WTC11 (cell line): Measurements from ENCODE around the gene RECQL5. TPM values are rescaled to one million over a fixed set of nuclear protein-coding genes. Genes with fewer than 3 reads are reported as not detected.

Experiments
- ATAC-seq: fragments of 200-7000 bp; cut with Tn5 transposase; 2 replicates; pipeline ENCODE4 v1.10.0; 2021; ENCODE audit warnings: mild to moderate bottlenecking, moderate library complexity
- CTCF ChIA-PET: fragments of 300-600 bp; sonication (Branson Sonifier 250); formaldehyde crosslinking; loops from one replicate; lab custom pipeline; 2021; ENCODE audit warnings: antibody characterized with exemption; lab: Charles Lee
- POLR2A ChIA-PET: fragments of 350-600 bp; sonication (Branson Sonifier 250); formaldehyde crosslinking; loops from one replicate; lab custom pipeline; 2021; ENCODE audit warnings: antibody characterized with exemption; lab: Charles Lee
- DNase-seq: peaks from one replicate; pipeline ENCODE4 v3.0.0; 2021; ENCODE audit warnings: low spot score
- H3K27ac Mint-ChIP-seq: 2 replicates; pipeline ENCODE4 v1.8.0; 2021; ENCODE audit warnings: mixed read lengths
- H3K27me3 Mint-ChIP-seq: 2 replicates; pipeline ENCODE4 v1.8.0; 2021; ENCODE audit warnings: low read depth, mild to moderate bottlenecking, moderate library complexity, mixed read lengths
- H3K36me3 Mint-ChIP-seq: 2 replicates; pipeline ENCODE4 v1.8.0; 2021; ENCODE audit warnings: mixed read lengths
- H3K4me1 Mint-ChIP-seq: 2 replicates; pipeline ENCODE4 v1.8.0; 2022; ENCODE audit warnings: mixed read lengths
- H3K4me3 Mint-ChIP-seq: 2 replicates; pipeline ENCODE4 v1.8.0; 2021; ENCODE audit warnings: mild to moderate bottlenecking, moderate library complexity, mixed read lengths
- H3K9me3 Mint-ChIP-seq: 2 replicates; pipeline ENCODE4 v1.8.0; 2021; ENCODE audit warnings: mixed read lengths
- CREB1 ChIP-seq: sonication (generic); formaldehyde crosslinking; IDR thresholded peaks from 2 replicates; pipeline ENCODE4 v1.8.0; 2023; ENCODE audit warnings: mild to moderate bottlenecking, missing genetic modification reagents
- CREM ChIP-seq: sonication (generic); formaldehyde crosslinking; IDR thresholded peaks from 2 replicates; pipeline ENCODE4 v1.8.1; 2022; ENCODE audit warnings: mild to moderate bottlenecking, missing genetic modification reagents, moderate library complexity
- ESRRA ChIP-seq: sonication (generic); formaldehyde crosslinking; IDR thresholded peaks from 2 replicates; pipeline ENCODE4 v1.8.1; 2022; ENCODE audit warnings: mild to moderate bottlenecking, missing genetic modification reagents, borderline replicate concordance
- ETV6 ChIP-seq: sonication (generic); formaldehyde crosslinking; IDR thresholded peaks from 2 replicates; pipeline ENCODE4 v1.8.1; 2022; ENCODE audit warnings: mild to moderate bottlenecking, missing genetic modification reagents
- GRHL2 ChIP-seq: fragments of 250-450 bp; sonication (Bioruptor Pico); IDR thresholded peaks from 2 replicates; pipeline ENCODE4 v1.8.0; 2022; ENCODE audit warnings: mild to moderate bottlenecking, moderate library complexity; ENCODE audit not compliant: insufficient replicate concordance, severe bottlenecking
- GTF2I ChIP-seq: fragments of 250-450 bp; sonication (Bioruptor Pico); conservative IDR thresholded peaks from 2 replicates; pipeline ENCODE4 v1.4.0; 2021; ENCODE audit warnings: mild to moderate bottlenecking
- KAT7 ChIP-seq: sonication (generic); formaldehyde crosslinking; IDR thresholded peaks from 2 replicates; pipeline ENCODE4 v1.8.1; 2023; ENCODE audit warnings: missing genetic modification reagents, mild to moderate bottlenecking, borderline replicate concordance
- MXD4 ChIP-seq: fragments of 250-450 bp; sonication (Bioruptor Pico); IDR thresholded peaks from 2 replicates; pipeline ENCODE4 v1.8.0; 2021; ENCODE audit warnings: mild to moderate bottlenecking, moderate library complexity, borderline replicate concordance
- MYBL2 ChIP-seq: sonication (generic); formaldehyde crosslinking; IDR thresholded peaks from 2 replicates; pipeline ENCODE4 v1.8.1; 2023; ENCODE audit warnings: mild to moderate bottlenecking, moderate library complexity, missing genetic modification reagents
- NR2C2 ChIP-seq: sonication (generic); formaldehyde crosslinking; IDR thresholded peaks from 2 replicates; pipeline ENCODE4 v1.8.0; 2022; ENCODE audit warnings: mild to moderate bottlenecking, missing genetic modification reagents
- NR3C1 ChIP-seq: sonication (generic); formaldehyde crosslinking; conservative IDR thresholded peaks from 2 replicates; pipeline ENCODE4 v1.8.1; 2023; ENCODE audit warnings: low read depth, mild to moderate bottlenecking, missing genetic modification reagents
- RORB ChIP-seq: fragments of 250-450 bp; sonication (Bioruptor Pico); IDR thresholded peaks from 2 replicates; pipeline ENCODE4 v1.9.0; 2021; ENCODE audit warnings: mild to moderate bottlenecking
- SP1 ChIP-seq: sonication (generic); formaldehyde crosslinking; conservative IDR thresholded peaks from 2 replicates; pipeline ENCODE4 v1.8.1; 2022; ENCODE audit warnings: missing genetic modification reagents
- ZBTB21 ChIP-seq: sonication (generic); formaldehyde crosslinking; IDR thresholded peaks from 2 replicates; pipeline ENCODE4 v1.8.1; 2023; ENCODE audit warnings: mild to moderate bottlenecking, missing genetic modification reagents, borderline replicate concordance
- ZNF263 ChIP-seq: sonication (generic); formaldehyde crosslinking; IDR thresholded peaks from 2 replicates; pipeline ENCODE4 v1.8.1; 2022; ENCODE audit warnings: low read depth, mild to moderate bottlenecking, moderate library complexity, missing genetic modification reagents
- total RNA-seq: library from RNA; stranded (reverse); gene quantifications from 3 replicates; pipeline ENCODE4 v1.2.3, GENCODE V29; 2021
- TF ChIP-seq, protein P1 (sequence below): sonication (generic); formaldehyde crosslinking; IDR thresholded peaks from 2 replicates; pipeline ENCODE4 v1.8.0; 2023; ENCODE audit warnings: missing genetic modification reagents
- TF ChIP-seq, protein P2 (sequence below): sonication (generic); formaldehyde crosslinking; IDR thresholded peaks from 2 replicates; pipeline ENCODE4 v1.8.1; 2023; ENCODE audit warnings: mild to moderate bottlenecking, missing genetic modification reagents
- TF ChIP-seq, protein P3 (sequence below): sonication (generic); formaldehyde crosslinking; conservative IDR thresholded peaks from 2 replicates; pipeline ENCODE4 v1.8.1; 2022; ENCODE audit warnings: mild to moderate bottlenecking, missing genetic modification reagents
- TF ChIP-seq, protein P4 (sequence below): sonication (generic); formaldehyde crosslinking; IDR thresholded peaks from 2 replicates; pipeline ENCODE4 v1.8.1; 2022; ENCODE audit warnings: mild to moderate bottlenecking, missing genetic modification reagents, moderate library complexity, borderline replicate concordance
- TF ChIP-seq, protein P5 (sequence below): fragments of 200-600 bp; IDR thresholded peaks from 2 replicates; pipeline ENCODE4 v1.8.0; 2022; ENCODE audit warnings: antibody characterized with exemption
- TF ChIP-seq, protein P6 (sequence below): sonication (generic); formaldehyde crosslinking; IDR thresholded peaks from 2 replicates; pipeline ENCODE4 v1.8.1; 2023; ENCODE audit warnings: mild to moderate bottlenecking, missing genetic modification reagents, moderate library complexity
- TF ChIP-seq, protein P7 (sequence below): fragments of 250-450 bp; sonication (Bioruptor Pico); IDR thresholded peaks from 2 replicates; pipeline ENCODE4 v1.9.0; 2021; ENCODE audit warnings: mild to moderate bottlenecking
- TF ChIP-seq, protein P8 (sequence below): sonication (generic); formaldehyde crosslinking; IDR thresholded peaks from 2 replicates; pipeline ENCODE4 v1.8.0; 2022; ENCODE audit warnings: mild to moderate bottlenecking, missing genetic modification reagents
- TF ChIP-seq, protein P9 (sequence below): sonication (generic); formaldehyde crosslinking; IDR thresholded peaks from 2 replicates; pipeline ENCODE4 v1.8.0; 2022; ENCODE audit warnings: mild to moderate bottlenecking, missing genetic modification reagents
- TF ChIP-seq, protein P10 (sequence below): fragments of 250-450 bp; sonication (Bioruptor Pico); IDR thresholded peaks from 2 replicates; pipeline ENCODE4 v1.8.0; 2021; ENCODE audit warnings: mild to moderate bottlenecking

The RECQL5 gene
- total RNA-seq, 1 experiment from 2014 or later, result 51.0 TPM

DNA sequence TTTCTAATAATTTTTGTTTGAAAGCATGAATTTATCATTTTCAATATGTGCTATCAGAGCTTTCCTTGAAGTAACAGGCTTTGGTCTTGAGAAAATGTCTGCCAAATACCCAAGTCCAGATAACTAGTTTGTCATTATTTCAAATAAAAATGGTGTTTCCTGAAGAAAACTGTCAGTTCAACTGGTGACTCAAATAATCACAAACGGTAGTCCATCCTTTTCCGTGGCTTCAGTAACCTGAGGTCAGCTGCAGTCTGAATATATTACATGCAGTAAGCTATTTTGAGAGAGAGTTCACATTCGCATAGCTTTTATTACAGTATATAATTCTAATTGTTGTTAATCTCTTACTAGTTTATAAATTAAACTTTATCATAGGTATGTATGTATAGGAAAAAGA is 9.5 kb upstream of the RECQL5 start:
- Mint-ChIP-seq H3K27ac (no peak overlapping the region; the same call in 1 of the 2 replicates), H3K36me3 (peaks cover 25% of the 10 kb centered on the region)
- POLR2A ChIA-PET, result interaction anchor here (0.8 kb wide), 1 partner anchor 49 kb away, joined by 3 read pairs; no protein-coding TSS in a partner anchor

DNA sequence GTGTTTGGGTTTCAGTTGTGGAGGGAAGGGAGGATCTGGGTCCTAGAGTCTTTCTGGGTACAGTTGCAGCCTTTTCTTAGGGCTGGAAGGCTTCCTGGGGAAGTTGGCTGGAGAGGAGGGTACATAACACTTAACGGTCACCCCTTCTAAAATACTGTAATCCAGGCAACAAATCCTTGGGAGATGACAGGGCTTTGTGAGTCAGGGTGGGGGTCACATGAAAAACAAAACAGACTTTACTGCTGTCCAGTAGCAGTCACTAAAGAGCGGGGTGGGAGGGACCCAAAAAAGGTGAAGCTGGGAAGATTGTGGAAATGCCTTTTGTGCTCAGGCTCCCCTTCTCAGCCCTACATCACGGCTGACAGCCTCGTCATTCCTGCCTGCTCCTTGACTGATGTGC is 6.5 kb upstream of the RECQL5 start:
- POLR2A ChIA-PET, result no interaction called here
- 0 out of 2 replicates have a peak overlapping the region, but pooled peaks have one; percentile 32 for H3K27ac Mint-ChIP-seq
- H3K4me1 Mint-ChIP-seq, result peaks cover 1% of the 10 kb centered on the region
- H3K9me3 Mint-ChIP-seq, result no peaks in the 10 kb centered on the region
- ATAC-seq (no peak), DNase-seq (no peak)
- no peaks in the 10 kb centered on the region for H3K27me3 Mint-ChIP-seq
- peaks cover 42% of the 10 kb centered on the region for H3K36me3 Mint-ChIP-seq
- H3K4me3 Mint-ChIP-seq, result no peak overlapping the region
- CTCF ChIA-PET, result interaction anchor here (1.9 to 5.6 kb wide), 4 partner anchors 15 to 80 kb away, joined by 6 to 72 read pairs (median 19); partner anchors contain the start of gene SMIM5
- TF ChIP-seq RORB (CRISPR knock-in tag), result no peak
- TF ChIP-seq GRHL2, result no peak
- TF ChIP-seq, protein P1, sequence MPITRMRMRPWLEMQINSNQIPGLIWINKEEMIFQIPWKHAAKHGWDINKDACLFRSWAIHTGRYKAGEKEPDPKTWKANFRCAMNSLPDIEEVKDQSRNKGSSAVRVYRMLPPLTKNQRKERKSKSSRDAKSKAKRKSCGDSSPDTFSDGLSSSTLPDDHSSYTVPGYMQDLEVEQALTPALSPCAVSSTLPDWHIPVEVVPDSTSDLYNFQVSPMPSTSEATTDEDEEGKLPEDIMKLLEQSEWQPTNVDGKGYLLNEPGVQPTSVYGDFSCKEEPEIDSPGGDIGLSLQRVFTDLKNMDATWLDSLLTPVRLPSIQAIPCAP, result no peak
- TF ChIP-seq ZBTB21 (CRISPR knock-in tag), result no peak
- TF ChIP-seq ESRRA (CRISPR knock-in tag), result no peak
- no peak for TF ChIP-seq MXD4 (CRISPR knock-in tag)
- TF ChIP-seq, protein P2, sequence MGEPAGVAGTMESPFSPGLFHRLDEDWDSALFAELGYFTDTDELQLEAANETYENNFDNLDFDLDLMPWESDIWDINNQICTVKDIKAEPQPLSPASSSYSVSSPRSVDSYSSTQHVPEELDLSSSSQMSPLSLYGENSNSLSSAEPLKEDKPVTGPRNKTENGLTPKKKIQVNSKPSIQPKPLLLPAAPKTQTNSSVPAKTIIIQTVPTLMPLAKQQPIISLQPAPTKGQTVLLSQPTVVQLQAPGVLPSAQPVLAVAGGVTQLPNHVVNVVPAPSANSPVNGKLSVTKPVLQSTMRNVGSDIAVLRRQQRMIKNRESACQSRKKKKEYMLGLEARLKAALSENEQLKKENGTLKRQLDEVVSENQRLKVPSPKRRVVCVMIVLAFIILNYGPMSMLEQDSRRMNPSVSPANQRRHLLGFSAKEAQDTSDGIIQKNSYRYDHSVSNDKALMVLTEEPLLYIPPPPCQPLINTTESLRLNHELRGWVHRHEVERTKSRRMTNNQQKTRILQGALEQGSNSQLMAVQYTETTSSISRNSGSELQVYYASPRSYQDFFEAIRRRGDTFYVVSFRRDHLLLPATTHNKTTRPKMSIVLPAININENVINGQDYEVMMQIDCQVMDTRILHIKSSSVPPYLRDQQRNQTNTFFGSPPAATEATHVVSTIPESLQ, result no peak
- TF ChIP-seq, protein P3, sequence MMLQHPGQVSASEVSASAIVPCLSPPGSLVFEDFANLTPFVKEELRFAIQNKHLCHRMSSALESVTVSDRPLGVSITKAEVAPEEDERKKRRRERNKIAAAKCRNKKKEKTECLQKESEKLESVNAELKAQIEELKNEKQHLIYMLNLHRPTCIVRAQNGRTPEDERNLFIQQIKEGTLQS, result no peak
- TF ChIP-seq CREB1 (CRISPR knock-in tag), result no peak
- TF ChIP-seq, protein P4, sequence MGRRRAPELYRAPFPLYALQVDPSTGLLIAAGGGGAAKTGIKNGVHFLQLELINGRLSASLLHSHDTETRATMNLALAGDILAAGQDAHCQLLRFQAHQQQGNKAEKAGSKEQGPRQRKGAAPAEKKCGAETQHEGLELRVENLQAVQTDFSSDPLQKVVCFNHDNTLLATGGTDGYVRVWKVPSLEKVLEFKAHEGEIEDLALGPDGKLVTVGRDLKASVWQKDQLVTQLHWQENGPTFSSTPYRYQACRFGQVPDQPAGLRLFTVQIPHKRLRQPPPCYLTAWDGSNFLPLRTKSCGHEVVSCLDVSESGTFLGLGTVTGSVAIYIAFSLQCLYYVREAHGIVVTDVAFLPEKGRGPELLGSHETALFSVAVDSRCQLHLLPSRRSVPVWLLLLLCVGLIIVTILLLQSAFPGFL (CRISPR knock-in tag), result no peak
- TF ChIP-seq ETV6 (CRISPR knock-in tag), result no peak
- no peak for TF ChIP-seq NR3C1 (CRISPR knock-in tag)
- TF ChIP-seq, protein P5, sequence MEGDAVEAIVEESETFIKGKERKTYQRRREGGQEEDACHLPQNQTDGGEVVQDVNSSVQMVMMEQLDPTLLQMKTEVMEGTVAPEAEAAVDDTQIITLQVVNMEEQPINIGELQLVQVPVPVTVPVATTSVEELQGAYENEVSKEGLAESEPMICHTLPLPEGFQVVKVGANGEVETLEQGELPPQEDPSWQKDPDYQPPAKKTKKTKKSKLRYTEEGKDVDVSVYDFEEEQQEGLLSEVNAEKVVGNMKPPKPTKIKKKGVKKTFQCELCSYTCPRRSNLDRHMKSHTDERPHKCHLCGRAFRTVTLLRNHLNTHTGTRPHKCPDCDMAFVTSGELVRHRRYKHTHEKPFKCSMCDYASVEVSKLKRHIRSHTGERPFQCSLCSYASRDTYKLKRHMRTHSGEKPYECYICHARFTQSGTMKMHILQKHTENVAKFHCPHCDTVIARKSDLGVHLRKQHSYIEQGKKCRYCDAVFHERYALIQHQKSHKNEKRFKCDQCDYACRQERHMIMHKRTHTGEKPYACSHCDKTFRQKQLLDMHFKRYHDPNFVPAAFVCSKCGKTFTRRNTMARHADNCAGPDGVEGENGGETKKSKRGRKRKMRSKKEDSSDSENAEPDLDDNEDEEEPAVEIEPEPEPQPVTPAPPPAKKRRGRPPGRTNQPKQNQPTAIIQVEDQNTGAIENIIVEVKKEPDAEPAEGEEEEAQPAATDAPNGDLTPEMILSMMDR, result no peak
- TF ChIP-seq, protein P6, sequence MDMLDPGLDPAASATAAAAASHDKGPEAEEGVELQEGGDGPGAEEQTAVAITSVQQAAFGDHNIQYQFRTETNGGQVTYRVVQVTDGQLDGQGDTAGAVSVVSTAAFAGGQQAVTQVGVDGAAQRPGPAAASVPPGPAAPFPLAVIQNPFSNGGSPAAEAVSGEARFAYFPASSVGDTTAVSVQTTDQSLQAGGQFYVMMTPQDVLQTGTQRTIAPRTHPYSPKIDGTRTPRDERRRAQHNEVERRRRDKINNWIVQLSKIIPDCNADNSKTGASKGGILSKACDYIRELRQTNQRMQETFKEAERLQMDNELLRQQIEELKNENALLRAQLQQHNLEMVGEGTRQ (CRISPR knock-in tag), result no peak

More for the DNA sequence above, 9.5 kb upstream of the RECQL5 start:
- no peaks in the 10 kb centered on the region for H3K27me3 Mint-ChIP-seq
- H3K9me3 Mint-ChIP-seq, result no peaks in the 10 kb centered on the region
- no peak overlapping the region for H3K4me3 Mint-ChIP-seq
- ATAC-seq, result no peak
- CTCF ChIA-PET, result interaction anchor here (0.8 to 1.9 kb wide), 3 partner anchors 51 to 74 kb away, joined by 3 to 6 read pairs (median 3); no protein-coding TSS in a partner anchor
- TF ChIP-seq, protein P7, sequence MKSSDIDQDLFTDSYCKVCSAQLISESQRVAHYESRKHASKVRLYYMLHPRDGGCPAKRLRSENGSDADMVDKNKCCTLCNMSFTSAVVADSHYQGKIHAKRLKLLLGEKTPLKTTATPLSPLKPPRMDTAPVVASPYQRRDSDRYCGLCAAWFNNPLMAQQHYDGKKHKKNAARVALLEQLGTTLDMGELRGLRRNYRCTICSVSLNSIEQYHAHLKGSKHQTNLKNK (CRISPR knock-in tag), result no peak
- TF ChIP-seq KAT7 (CRISPR knock-in tag) (no peak), CREM (CRISPR knock-in tag) (no peak), MYBL2 (CRISPR knock-in tag) (no peak), GTF2I (CRISPR knock-in tag) (no peak), NR2C2 (CRISPR knock-in tag) (no peak), ZNF263 (CRISPR knock-in tag) (no peak), RORB (CRISPR knock-in tag) (no peak), SP1 (CRISPR knock-in tag) (no peak)
- TF ChIP-seq, protein P8, sequence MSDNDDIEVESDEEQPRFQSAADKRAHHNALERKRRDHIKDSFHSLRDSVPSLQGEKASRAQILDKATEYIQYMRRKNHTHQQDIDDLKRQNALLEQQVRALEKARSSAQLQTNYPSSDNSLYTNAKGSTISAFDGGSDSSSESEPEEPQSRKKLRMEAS (CRISPR knock-in tag), result no peak
- TF ChIP-seq, protein P1, result no peak
- TF ChIP-seq, protein P9, sequence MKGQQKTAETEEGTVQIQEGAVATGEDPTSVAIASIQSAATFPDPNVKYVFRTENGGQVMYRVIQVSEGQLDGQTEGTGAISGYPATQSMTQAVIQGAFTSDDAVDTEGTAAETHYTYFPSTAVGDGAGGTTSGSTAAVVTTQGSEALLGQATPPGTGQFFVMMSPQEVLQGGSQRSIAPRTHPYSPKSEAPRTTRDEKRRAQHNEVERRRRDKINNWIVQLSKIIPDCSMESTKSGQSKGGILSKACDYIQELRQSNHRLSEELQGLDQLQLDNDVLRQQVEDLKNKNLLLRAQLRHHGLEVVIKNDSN (CRISPR knock-in tag), result no peak
- TF ChIP-seq, protein P10, sequence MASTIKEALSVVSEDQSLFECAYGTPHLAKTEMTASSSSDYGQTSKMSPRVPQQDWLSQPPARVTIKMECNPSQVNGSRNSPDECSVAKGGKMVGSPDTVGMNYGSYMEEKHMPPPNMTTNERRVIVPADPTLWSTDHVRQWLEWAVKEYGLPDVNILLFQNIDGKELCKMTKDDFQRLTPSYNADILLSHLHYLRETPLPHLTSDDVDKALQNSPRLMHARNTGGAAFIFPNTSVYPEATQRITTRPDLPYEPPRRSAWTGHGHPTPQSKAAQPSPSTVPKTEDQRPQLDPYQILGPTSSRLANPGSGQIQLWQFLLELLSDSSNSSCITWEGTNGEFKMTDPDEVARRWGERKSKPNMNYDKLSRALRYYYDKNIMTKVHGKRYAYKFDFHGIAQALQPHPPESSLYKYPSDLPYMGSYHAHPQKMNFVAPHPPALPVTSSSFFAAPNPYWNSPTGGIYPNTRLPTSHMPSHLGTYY (CRISPR knock-in tag), result no peak
- no peaks in the 10 kb centered on the region for H3K4me1 Mint-ChIP-seq
- no peak for DNase-seq
